GM18511 (cell line): ENCODE results near the gene GABRG3.

Experiments used
- ATAC-seq: cut with Tn5 transposase; IDR thresholded peaks from one replicate; pipeline ENCODE4 v1.9.1; 2021; ENCODE audit warnings: mild to moderate bottlenecking, moderate library complexity; ENCODE audit not compliant: unreplicated experiment

Gene GABRG3

DNA sequence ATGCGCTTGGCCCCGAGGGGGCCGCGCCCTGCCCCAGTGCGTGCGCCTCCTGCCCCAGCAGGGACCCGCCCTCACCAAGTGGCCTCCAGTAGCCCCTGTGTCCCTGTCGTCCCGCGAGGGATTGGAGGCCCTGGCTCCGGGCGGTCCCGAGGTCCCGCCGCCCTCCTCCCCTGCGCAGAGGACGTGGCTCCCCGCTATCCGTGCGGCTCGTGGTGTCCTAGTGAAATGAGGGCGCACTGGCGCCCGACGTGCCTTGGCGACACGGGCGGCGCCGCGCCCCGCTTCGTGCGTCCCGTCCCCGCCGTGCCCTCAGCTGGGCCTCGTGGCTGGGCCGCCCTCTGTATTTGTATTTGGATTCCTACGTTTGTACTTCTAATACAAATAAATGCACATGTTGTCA is 570.6 kb downstream of the GABRG3 start:
- ATAC-seq = no peak

DNA sequence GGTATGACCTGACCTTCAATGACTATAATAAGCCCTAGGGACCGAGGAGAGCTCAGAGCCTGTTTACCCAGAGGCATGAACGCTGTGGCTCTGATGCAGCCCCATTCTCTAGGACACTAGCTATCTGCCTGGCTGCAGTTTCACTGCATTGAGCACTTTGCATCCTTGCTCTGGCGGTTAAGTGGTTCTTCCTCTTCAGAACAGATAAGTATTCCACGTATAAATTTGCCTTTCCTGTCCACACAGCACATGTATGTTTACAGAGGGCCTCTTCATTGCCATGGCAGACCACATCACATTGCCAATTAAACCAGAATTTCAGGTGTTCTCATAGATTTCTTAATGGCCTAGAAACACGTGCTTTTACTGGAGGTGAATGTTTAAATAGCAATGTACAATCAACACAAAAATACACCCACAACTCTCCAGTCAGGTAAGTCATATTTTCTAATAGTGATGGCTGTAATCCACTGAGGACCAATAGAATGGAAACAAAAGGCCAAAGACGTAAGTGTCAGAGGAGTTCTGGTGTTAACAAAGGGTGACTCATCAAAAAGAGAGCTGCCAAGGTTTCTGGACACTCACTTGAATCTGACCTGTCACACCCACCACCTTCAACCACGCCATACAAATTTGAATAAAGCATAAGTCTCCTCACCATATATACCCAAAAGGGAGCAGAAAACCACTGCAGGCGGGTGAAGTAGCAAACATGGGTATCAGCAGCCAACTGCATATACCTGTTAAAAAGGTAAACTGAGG is 574.7 kb downstream of the GABRG3 start:
- no peak for ATAC-seq

- no peak for ATAC-seq
Observed at GRCh38 chr15:27549746-27550145, 578.8 kb downstream of the GABRG3 start.

- ATAC-seq = no peak
Observed at GRCh38 chr15:27550635-27551034, 579.7 kb downstream of the GABRG3 start.

- no peak for ATAC-seq
Observed at GRCh38 chr15:27561816-27562215, 590.8 kb downstream of the GABRG3 start.

DNA sequence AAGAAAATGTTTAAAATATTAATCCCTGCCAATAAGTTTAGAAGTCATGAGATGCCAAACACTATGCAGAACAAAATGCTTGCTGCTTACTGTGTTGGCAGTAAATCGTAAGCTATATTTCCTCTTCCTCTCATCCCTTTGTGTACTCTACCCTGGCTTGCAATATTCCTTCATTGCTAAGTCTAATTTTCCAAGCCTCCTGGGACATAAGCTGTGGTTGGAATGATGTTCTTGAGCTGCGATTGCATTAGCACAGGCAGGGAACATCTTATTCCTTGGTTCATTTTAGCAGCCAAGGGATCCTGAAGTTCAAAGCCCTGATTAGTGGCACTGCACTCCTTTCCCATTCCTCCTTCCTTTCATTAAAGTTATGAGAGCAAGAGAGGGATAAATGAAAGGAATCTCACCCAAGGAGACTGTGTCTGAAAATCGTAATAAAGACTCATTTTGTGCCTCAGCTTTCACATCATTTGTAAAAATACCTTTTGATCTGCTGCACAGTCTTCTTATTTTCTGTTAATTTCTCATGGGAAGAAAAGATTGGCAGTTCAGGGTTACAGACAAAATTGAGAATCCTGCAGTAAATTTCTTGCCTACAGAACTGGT is 592.9 kb downstream of the GABRG3 start:
- ATAC-seq = no peak

DNA sequence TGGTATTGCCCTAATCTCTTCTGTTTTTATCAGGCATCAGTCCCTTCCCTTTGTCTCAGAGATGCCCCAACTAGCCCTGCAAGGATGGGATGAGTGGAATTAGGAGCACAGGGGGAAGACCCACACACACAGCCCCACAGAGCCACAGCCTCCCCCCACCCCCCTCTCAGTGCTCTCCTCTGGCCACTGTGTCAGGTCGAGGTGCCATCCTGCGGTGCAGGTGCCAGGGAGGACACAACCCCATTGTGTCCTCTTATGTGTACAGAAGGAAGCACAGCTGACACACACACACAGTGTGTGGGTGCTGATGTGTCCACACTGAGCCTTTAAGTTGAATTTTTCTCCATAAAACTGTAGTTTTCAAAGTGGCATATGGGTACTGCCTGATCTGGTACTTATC is 593.7 kb downstream of the GABRG3 start:
- no peak for ATAC-seq

- no peak for ATAC-seq
Observed at GRCh38 chr15:27570746-27571145, 599.8 kb downstream of the GABRG3 start.

GRCh38 chr15:27573805-27574485 is 603.0 kb downstream of the GABRG3 start:
- ATAC-seq = no peak

GRCh38 chr15:27574541-27575054 is 603.6 kb downstream of the GABRG3 start:
- ATAC-seq = no peak

DNA sequence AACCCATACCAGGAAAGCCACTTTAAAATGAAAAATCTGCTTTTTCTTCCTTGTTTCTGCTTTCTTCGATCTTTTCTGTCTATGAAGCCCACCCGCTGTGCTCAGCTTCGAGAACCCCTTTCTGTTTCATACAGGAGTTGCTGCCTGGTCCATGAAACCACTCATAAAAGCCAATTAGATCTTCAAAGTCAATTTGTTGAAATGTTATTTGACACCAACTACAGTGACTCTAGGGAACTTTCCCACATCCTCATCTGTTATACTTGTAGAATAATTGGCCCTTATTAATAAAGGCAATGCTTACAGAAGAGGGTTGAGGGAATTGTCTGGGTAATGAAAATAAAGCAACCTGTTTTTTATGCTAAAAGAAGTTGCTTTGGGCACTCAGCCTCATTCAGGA is 604.5 kb downstream of the GABRG3 start:
- ATAC-seq = no peak

DNA sequence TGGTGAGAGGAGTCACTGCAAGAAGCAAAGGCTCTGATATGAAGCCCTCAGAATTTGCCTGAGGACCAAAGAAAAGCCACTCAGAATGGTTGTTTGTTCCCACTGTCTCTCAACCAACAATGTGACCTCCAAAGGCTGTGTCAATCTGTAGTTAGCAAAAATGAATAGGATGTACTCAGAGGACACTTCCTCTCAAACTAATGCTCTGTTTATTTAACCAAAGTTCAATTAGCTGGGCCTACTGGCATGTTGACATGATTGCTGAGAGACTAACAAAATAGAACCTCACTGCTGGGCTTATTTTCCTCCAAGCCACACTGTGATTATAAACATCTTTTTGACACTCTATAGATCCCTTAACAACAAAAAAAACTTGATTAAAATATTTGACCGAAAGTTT is 605.6 kb downstream of the GABRG3 start:
- no peak for ATAC-seq

DNA sequence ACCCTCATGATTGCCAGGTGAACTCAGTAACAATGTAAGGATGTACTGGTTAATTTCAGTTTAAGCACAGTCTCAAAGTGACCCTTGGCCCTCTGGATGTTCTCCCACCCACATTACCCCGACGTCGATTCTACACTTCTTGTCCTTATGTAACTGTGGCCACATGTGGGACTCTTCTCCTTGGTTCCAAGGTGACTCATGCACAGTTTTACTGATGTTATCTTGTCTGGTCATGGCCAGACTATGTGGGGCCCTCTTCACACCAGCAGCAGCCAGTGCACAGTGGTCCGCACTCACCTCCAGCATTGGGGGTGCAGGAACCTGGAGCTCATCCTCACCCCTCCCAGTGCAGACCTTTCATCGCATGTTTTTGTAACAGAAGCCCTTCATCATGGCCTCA is 608.8 kb downstream of the GABRG3 start:
- ATAC-seq = no peak

DNA sequence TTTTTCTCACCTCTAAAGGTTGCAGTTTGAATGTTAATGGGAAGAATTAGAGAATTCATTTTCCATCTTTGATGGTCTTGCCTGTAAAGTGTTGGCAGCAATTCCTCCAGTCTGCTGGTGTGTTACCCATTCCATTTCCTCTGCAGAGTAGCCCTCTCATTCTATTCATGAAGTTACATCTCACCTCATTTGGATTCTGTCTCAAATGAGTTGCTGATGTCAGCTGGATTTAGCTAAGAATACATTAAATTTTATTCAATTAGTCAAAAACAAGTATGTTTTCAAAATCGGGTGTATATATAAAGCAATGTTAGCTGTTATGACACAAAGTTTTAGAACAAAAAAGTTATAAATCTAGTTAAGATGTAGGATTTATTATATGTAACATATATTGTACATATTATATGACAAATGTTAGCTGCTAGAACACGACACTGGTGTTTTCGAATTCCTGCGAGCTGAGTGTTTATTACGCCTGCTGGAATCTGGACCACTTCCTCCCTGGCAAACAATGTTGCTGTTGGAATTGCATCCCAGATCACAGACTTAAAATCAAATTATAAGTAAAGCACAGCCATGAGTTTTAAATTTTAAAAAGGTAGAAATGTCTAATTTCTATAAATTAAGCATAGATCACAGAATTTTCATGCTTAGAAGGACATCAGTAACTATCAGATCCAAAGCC is 611.9 kb downstream of the GABRG3 start:
- no peak for ATAC-seq

GRCh38 chr15:27583651-27584050 is 612.7 kb downstream of the GABRG3 start:
- no peak for ATAC-seq

- ATAC-seq = no peak
Observed at GRCh38 chr15:27585041-27585640, 614.2 kb downstream of the GABRG3 start.

GRCh38 chr15:27587810-27588209 is 616.8 kb downstream of the GABRG3 start:
- no peak for ATAC-seq

DNA sequence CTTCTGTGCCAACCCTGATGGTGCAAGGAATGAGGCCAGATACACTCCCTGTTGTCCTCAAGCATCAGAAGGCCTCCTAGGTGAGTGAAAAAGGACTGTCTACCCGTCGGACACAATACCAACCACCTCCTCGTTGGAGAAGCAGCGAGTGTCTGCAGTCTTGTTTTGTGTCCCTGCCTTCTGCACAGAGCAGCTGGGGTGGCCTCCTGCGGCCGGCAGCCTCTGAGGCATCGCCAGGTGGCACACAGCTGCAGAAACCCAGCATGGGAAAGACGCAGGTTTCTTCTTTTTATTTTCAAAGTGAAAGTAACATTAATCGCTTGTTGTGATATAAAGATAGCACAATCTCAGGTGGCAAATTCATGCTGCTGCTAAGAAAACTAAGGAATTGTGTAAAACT is 618.3 kb downstream of the GABRG3 start:
- no peak for ATAC-seq

DNA sequence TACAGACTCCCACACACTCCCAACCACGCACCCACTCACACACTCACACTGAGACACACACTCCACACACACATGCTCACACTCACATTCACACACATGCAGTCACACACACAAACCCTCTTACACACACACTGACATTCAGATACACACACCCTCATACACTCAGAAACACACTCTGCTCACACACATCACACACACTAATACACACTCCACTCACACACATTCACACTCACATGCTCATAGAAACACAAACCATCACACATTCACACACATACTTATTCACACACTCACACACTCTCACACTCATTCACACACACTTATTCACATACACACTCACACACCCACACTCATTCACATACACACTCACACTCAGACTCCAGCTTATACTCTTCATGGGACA is 618.8 kb downstream of the GABRG3 start:
- no peak for ATAC-seq
